ENCODE measurements around the gene REEP6.

Gene REEP6

GRCh38 chr19:1540365-1540925, 49.5 kb downstream of the REEP6 start:
- Histone ChIP-seq H3K4me3 (ENCODE audit: low read depth, low read length) (no peak overlapping the region), H3K36me3 (no peaks in the 10 kb centered on the region), H3K27ac (no peak overlapping the region), H3K27me3 (ENCODE audit: insufficient read depth, low read depth, severe bottlenecking) (no peaks in the 10 kb centered on the region), H3K9me3 (ENCODE audit: severe bottlenecking) (peaks cover 3% of the 10 kb centered on the region)
- DNase-seq: no peak
- TF ChIP-seq CTCF (IDR thresholded peaks at IDR 0.05; ENCODE audit: low read depth, low read length): no peak

All from WERI-Rb-1 (cell line).